Activated T-cell treated with anti-CD3 and anti-CD28 coated beads for 4 hours (primary cell): ENCODE measurements around the gene PIP4K2A.

Experiments used
- DNase-seq: peaks from one replicate; pipeline ENCODE4 v3.0.0-alpha.2; 2020

PIP4K2A gene

GRCh38 chr10:22662733-22663330 lies 51.5 kb downstream of the PIP4K2A start:
- no peak for DNase-seq

DNA sequence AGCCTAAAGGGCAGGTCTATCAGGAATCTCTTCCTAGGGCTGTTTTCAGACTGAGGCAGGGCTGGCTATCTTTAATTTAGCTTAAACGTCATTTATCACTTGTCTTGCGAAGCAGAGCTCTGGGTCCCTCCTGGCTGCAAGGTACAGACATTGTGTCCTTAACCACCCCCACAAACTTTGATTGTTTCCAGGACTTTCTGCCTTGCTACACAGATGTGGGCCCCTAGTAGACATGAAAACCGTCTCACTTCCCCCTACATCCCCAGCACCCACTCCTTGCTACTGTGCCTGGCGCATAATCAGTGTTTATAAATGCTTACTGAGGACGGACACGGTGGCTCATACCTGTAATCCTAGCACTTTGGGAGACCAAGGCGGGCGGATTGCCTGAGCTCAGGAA lies 54.5 kb downstream of the PIP4K2A start:
- DNase-seq = no peak

- no peak for DNase-seq
Observed at GRCh38 chr10:22658745-22659410, 55.5 kb downstream of the PIP4K2A start.

DNA sequence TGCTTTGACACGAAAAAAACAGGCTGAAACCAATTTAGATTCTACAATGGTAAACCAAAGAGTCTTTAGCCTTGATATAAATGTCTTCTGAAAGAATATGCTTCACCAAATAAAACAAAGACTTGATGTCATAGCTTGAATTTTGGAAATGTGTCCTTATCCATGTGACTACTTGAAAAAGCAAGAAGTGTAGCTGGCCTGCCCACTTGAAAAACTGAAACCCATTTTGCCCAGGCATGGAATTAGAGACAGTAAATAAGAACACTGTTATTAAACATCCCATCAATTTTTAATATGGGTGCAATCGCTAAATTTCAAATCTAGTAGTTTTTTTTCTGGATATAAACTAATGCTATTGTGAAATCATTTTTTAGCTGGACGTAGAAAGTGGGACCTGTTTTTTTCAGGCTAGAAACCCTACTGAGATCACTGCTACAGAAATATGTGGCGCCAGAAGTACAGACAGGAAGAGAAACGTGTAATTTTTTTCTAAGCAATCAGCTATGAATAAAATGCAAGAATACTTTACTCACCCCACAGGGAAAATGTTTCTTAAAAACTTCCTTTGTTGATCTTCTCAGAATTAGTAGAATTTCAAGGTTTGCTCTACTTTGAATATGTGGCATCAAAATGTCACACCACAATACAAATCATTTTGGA lies 56.7 kb downstream of the PIP4K2A start:
- DNase-seq = no peak

GRCh38 chr10:22657024-22657423 lies 57.4 kb downstream of the PIP4K2A start:
- no peak for DNase-seq

GRCh38 chr10:22656036-22656435 lies 58.3 kb downstream of the PIP4K2A start:
- DNase-seq = no peak

GRCh38 chr10:22655312-22655981 lies 58.9 kb downstream of the PIP4K2A start:
- no peak for DNase-seq

- DNase-seq = peak; percentile 48
Observed at GRCh38 chr10:22652988-22653481, 61.3 kb downstream of the PIP4K2A start.

DNA sequence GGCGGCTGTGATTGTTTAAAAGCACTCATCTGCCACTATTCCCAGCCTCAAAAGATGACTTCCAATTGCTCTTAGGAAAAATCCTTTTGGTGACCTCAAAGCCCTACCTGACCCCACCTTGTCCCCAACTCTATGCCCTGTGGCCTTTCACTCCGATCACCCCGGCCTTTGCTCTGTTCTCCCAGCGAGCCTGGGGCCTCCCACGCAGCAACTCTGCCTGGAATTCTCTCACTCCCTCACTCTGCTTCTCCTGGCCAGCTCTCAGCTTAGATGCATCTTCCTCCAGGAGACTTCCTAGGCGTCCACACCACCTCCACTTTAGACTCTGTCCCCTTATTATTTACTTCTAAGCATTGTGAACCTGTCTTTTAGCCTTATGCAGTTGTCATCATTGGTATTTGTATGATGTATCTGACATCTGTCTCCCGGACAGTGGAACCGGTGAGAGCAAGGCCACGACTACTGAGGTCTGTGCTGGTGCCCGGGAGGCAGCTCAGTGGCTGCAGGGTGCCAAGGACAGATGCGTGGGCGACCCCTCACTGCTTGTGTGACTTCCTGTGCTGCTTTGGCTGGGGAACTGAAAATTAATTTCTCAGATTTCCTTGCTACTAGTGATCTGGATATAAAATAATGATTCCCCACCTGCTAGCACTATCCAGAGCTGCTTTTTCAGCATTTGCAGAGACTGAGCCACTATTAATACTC lies 63.0 kb downstream of the PIP4K2A start:
- no peak for DNase-seq

DNA sequence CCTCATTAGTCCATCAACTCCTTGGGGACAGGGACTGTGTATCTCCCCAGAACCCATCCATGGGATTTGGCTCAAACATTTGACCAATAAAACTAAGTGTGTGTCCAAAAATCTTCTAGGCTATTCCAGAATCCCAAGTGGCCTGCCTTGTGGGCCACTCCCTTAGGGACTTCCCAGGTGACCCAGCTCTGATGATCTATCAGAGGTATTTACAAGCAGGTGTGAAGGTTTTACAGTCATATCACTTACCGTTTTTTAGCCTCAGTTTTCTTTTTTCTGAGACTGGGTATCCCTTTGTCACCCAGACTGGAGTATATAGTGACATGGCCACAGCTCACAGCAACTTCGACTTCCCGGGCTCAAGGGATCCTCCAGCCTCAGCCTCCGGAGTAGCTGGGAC lies 64.4 kb downstream of the PIP4K2A start:
- no peak for DNase-seq

- no peak for DNase-seq
Observed at GRCh38 chr10:22649390-22649841, 65.0 kb downstream of the PIP4K2A start.

DNA sequence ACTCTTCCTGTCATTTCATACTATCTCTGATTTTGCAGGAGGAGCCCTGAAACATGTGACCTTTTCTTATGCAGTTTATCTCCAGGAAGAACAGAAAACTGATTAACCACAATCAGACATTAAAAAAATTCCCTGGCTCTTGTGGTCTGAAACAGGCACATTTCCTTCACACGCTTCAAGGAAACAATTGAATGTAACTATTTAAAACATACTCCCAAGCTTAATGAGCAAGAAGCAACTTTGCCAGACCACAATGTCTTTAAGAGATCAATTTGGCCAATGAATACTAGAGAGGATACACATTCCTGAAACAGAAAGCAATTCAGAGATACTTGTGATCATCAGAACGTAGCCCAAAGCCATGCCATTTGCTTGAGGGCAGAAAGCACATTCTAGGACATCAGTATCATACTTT lies 65.8 kb downstream of the PIP4K2A start:
- DNase-seq = no peak

GRCh38 chr10:22647244-22647643 lies 67.1 kb downstream of the PIP4K2A start:
- DNase-seq = no peak

DNA sequence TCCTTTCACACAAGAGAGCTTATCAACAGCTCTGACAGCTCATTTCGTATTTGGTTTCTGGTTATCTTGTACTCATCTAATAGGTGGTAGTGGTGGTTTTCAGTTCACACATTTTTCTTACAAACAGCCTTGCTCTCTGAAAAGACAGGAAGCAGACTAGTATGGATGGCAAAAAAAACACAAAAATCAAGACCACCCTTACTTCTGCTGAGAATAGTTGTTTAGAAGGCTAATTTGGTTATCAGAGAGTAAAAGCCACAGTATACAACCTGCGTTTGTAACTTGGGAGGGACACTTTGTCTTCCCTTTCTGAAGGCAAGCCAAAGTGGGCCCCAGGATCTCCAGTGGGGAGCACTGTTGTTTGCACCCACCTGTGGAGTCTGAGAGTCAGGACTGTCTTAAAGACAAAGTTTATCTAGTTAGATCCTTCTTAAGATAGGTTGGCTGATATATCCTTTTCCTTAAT lies 68.0 kb downstream of the PIP4K2A start:
- no peak for DNase-seq

DNA sequence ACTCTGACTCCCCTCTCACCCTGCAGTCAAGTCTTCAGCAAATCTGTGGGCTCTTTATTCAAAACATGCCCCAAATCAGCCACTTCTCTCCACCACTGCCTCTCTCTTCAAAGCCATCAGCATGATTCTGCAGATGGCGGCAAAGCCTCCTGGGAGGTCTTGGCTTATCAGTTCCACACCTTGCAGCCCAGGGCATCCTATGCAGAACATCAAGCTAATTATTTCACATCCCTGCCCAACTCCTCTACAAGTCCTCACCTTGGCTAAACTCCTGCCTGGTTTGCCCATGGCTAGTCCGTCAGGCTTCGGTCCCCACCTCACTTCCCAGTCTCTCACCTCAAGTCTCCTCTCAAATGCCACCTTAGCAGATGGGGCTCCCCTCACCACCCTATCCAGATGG lies 70.2 kb downstream of the PIP4K2A start:
- DNase-seq = no peak

- DNase-seq = no peak
Observed at GRCh38 chr10:22643775-22644174, 70.6 kb downstream of the PIP4K2A start.

GRCh38 chr10:22643116-22643515 lies 71.3 kb downstream of the PIP4K2A start:
- no peak for DNase-seq

GRCh38 chr10:22641743-22642142 lies 72.6 kb downstream of the PIP4K2A start:
- no peak for DNase-seq

GRCh38 chr10:22640359-22640758 lies 74.0 kb downstream of the PIP4K2A start:
- DNase-seq = no peak

DNA sequence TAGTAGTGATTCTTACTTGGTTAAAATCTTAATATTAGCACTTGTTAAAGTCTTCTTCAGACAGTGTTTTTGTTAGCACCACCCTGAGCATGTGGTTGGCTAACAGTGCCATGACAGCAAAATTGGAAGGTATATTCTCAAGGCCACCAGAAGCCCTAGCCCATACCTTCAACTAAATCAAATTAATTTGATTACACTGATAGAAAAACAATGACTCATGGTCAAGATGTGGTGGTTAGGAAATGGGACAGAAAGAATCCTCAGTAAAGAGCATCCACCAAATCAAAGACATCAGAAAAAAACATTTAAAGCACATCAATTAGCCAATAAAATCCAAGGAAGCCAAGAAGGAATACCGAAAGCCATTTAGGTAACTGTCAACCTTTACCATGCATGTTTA lies 75.5 kb downstream of the PIP4K2A start:
- no peak for DNase-seq

GRCh38 chr10:22637491-22637890 lies 76.9 kb downstream of the PIP4K2A start:
- no peak for DNase-seq

GRCh38 chr10:22635650-22636049 lies 78.7 kb downstream of the PIP4K2A start:
- no peak for DNase-seq
